Thyroid gland (tissue), 4 donors: Measurements from ENCODE around the gene ESRP2. TPM values are rescaled to one million over a fixed set of nuclear protein-coding genes. Genes with fewer than 3 reads are reported as not detected.

Experiments
- DNase-seq, 2 donors: peaks; one replicate each; pipeline ENCODE4 v3.0.0-alpha.2; 2019
- H3K27ac ChIP-seq, 3 donors: fragments of 200-600 bp; sonication (generic); 1 replicate in 2 of 3; 2 replicates in 1 of 3; pipeline ENCODE4 v1.5.1; 2016 to 2019; ENCODE audit warnings: mild to moderate bottlenecking in 1 of 3, moderate library complexity in 1 of 3
- H3K27me3 ChIP-seq: fragments of 200-600 bp; sonication (generic); one replicate; pipeline ENCODE4 v1.5.1; 2019
- H3K36me3 ChIP-seq, 2 donors: fragments of 200-600 bp; sonication (generic); one replicate each; pipeline ENCODE4 v1.5.1; 2016 to 2019
- H3K4me1 ChIP-seq, 2 donors: fragments of 200-600 bp; sonication (generic); one replicate each; pipeline ENCODE4 v1.5.1; 2017 to 2019
- H3K4me3 ChIP-seq, 3 donors: fragments of 200-600 bp; sonication (generic); replicated peaks in 1 of 3; 1 replicate in 2 of 3; 2 replicates in 1 of 3; pipeline ENCODE4 v1.5.1; 2016; ENCODE audit warnings: mild to moderate bottlenecking in 1 of 3
- H3K9me3 ChIP-seq: fragments of 200-600 bp; sonication (generic); one replicate; pipeline ENCODE4 v1.5.1; 2017
- CTCF ChIP-seq, 6 experiments: fragments of 200-600 bp in 3 of 6; fragments of 450-650 bp in 3 of 6; sonication (generic) in 3 of 6; IDR thresholded peaks; one replicate each; pipeline ENCODE4 v1.5.1; 2016 to 2019; ENCODE audit warnings: antibody characterized with exemption in 6 of 6, mild to moderate bottlenecking in 2 of 6, inconsistent platforms in 1 of 6, moderate library complexity in 1 of 6
- POLR2A ChIP-seq, 2 donors: fragments of 450-650 bp; IDR thresholded peaks; one replicate each; pipeline ENCODE4 v1.6.1; 2017; ENCODE audit warnings: antibody characterized with exemption in 2 of 2, mild to moderate bottlenecking in 2 of 2, moderate library complexity in 1 of 2
- WGBS, 2 donors: methylation state at CpG; one replicate each; pipeline ENCODE4 v1.1.5; 2017; 5-methylcytosine and 5-hydroxymethylcytosine counted together
- intact Hi-C: fragments of 100-400 bp; cut with DNase I; formaldehyde crosslinking; loops from one replicate; pipeline ENCODE4 v1.15.1; 2023
- total RNA-seq, 4 donors: library from RNA; depleted of rRNA; stranded (reverse); fragments of >200 nt; gene quantifications; one replicate each; pipeline ENCODE4 v1.2.3, GENCODE V29; 2016

The ESRP2 gene
- total RNA-seq, 4 donors from 2014 or later, result 42.9 to 86.9 (median 50.5) TPM

- H3K27me3 ChIP-seq, result no peaks in the 10 kb centered on the region
- peaks cover 0 to 3% of the 10 kb centered on the region in 2 donors for H3K36me3 ChIP-seq
- no peak overlapping the region for H3K4me3 ChIP-seq
- no peaks in the 10 kb centered on the region for H3K4me1 ChIP-seq
- TF ChIP-seq CTCF (IDR thresholded peaks at IDR 0.05) (no peak), POLR2A (IDR thresholded peaks at IDR 0.05) (no peak)
- H3K9me3 ChIP-seq, result no peaks in the 10 kb centered on the region
- 68 to 73% methylated on average over 3 of the region's 3 CpGs for WGBS, 2 donors
- no peak overlapping the region for H3K27ac ChIP-seq
- no peak for DNase-seq
- intact Hi-C loops, result no loop called here
Observed at GRCh38 chr16:68200088-68200783, 35.7 kb downstream of the ESRP2 start.

- intact Hi-C loops, result no loop called here
- no peaks in the 10 kb centered on the region for H3K27me3 ChIP-seq
- DNase-seq, result no peak
- H3K9me3 ChIP-seq, result no peaks in the 10 kb centered on the region
- peaks cover 0 to 2% of the 10 kb centered on the region in 2 donors for H3K36me3 ChIP-seq
- 93 to 95% methylated on average over 2 of the region's 2 CpGs for WGBS, 2 donors
- TF ChIP-seq CTCF (IDR thresholded peaks at IDR 0.05), result no peak
- no peak for TF ChIP-seq POLR2A (IDR thresholded peaks at IDR 0.05)
- no peak overlapping the region for H3K27ac ChIP-seq
- no peaks in the 10 kb centered on the region for H3K4me1 ChIP-seq
- no peak overlapping the region for H3K4me3 ChIP-seq
Observed at GRCh38 chr16:68197250-68197649, 38.7 kb downstream of the ESRP2 start.

- Histone ChIP-seq H3K9me3 (no peaks in the 10 kb centered on the region), H3K27me3 (no peaks in the 10 kb centered on the region), H3K36me3 (peaks cover 11 to 16% of the 10 kb centered on the region in 2 donors), H3K27ac (no peak overlapping the region), H3K4me1 (no peaks in the 10 kb centered on the region), H3K4me3 (no peak overlapping the region)
- no peak for TF ChIP-seq CTCF (IDR thresholded peaks at IDR 0.05)
- no peak for TF ChIP-seq POLR2A (IDR thresholded peaks at IDR 0.05)
- intact Hi-C loops, result no loop called here
- 89 to 97% methylated on average over 3 of the region's 3 CpGs for WGBS, 2 donors
- DNase-seq, result no peak
Observed at GRCh38 chr16:68194251-68194650, 41.7 kb downstream of the ESRP2 start.

GRCh38 chr16:68190736-68191510 is 45.0 kb downstream of the ESRP2 start:
- TF ChIP-seq CTCF (IDR thresholded peaks at IDR 0.05), result no peak
- TF ChIP-seq POLR2A (IDR thresholded peaks at IDR 0.05), result no peak
- WGBS, 2 donors, result 90 to 93% methylated on average over 2 of the region's 2 CpGs
- Histone ChIP-seq H3K4me1 (no peaks in the 10 kb centered on the region), H3K9me3 (no peaks in the 10 kb centered on the region), H3K27ac (no peak overlapping the region), H3K27me3 (no peaks in the 10 kb centered on the region), H3K4me3 (no peak overlapping the region), H3K36me3 (peaks cover 11 to 21% of the 10 kb centered on the region in 2 donors)
- intact Hi-C loops, result no loop called here
- no peak for DNase-seq

- Histone ChIP-seq H3K27me3 (no peaks in the 10 kb centered on the region), H3K36me3 (peaks cover 11 to 21% of the 10 kb centered on the region in 2 donors), H3K4me1 (no peaks in the 10 kb centered on the region), H3K27ac (no peak overlapping the region), H3K9me3 (no peaks in the 10 kb centered on the region), H3K4me3 (no peak overlapping the region)
- 89 to 96% methylated on average over 1 of the region's 1 CpG for WGBS, 2 donors
- no peak for DNase-seq
- TF ChIP-seq POLR2A (IDR thresholded peaks at IDR 0.05), result no peak
- no peak for TF ChIP-seq CTCF (IDR thresholded peaks at IDR 0.05)
- intact Hi-C loops, result no loop called here
Observed at GRCh38 chr16:68190081-68190480, 45.8 kb downstream of the ESRP2 start.
